AG04450 (cell line): ENCODE data around the gene CCDC127. TPM values are rescaled to one million over a fixed set of nuclear protein-coding genes. Genes with fewer than 3 reads are reported as not detected.

Experiments
- CTCF ChIA-PET: fragments of 300-600, 350-600 bp; formaldehyde crosslinking; extraction: SDS; loops from one replicate; lab custom pipeline; 2022; ENCODE audit warnings: antibody characterized with exemption, inconsistent platforms; lab: Charles Lee
- POLR2A ChIA-PET: fragments of 350-600 bp; formaldehyde crosslinking; extraction: SDS; loops from one replicate; lab custom pipeline; 2021; ENCODE audit warnings: antibody characterized with exemption, inconsistent platforms; lab: Yijun Ruan, JAX
- DNase-seq: peaks from one replicate; pipeline ENCODE4 v3.0.0-alpha.2; 2011; ENCODE audit warnings: low read depth, low spot score
- H3K27ac ChIP-seq: one replicate; pipeline ENCODE4 v1.5.1; 2012; ENCODE audit warnings: low read depth, low read length, control low read depth
- H3K27me3 ChIP-seq: one replicate; pipeline ENCODE4 v1.6.0; 2012; ENCODE audit warnings: low read length; ENCODE audit not compliant: control insufficient read depth, insufficient read depth
- H3K4me3 ChIP-seq: 2 replicates; pipeline ENCODE4 v1.5.1; 2011; ENCODE audit warnings: mild to moderate bottlenecking, low read depth, low read length, control low read depth
- H3K9me3 ChIP-seq: 2 replicates; pipeline ENCODE4 v1.5.1; 2012; ENCODE audit warnings: low read length; ENCODE audit not compliant: control insufficient read depth, insufficient read depth
- CTCF ChIP-seq: IDR thresholded peaks from 2 replicates; pipeline ENCODE4 v1.5.1; 2011; ENCODE audit warnings: low read depth, low read length, control low read depth, inconsistent platforms
- polyA plus RNA-seq: library from polyadenylated mRNA; depleted of rRNA; stranded (reverse); fragments of >200 nt; gene quantifications from 2 replicates; pipeline ENCODE4 v1.2.3, GENCODE V29; 2011

Gene CCDC127
- polyA plus RNA-seq, 1 experiment: 6.6 TPM

GRCh38 chr5:203246-203930, 14.6 kb downstream of the CCDC127 start:
- Histone ChIP-seq H3K4me3 (no peak overlapping the region), H3K27ac (no peak overlapping the region), H3K27me3 (no peaks in the 10 kb centered on the region), H3K9me3 (no peaks in the 10 kb centered on the region; the same call in 1 of the 2 replicates)
- no peak for DNase-seq
- ChIA-PET CTCF (interaction anchor here (0.7 kb wide), 1 partner anchor 15 kb away, joined by 3 read pairs; no protein-coding TSS in a partner anchor), POLR2A (interaction anchor here (0.6 kb wide), 1 partner anchor 34 kb away, joined by 8 read pairs; no protein-coding TSS in a partner anchor)
- no peak for TF ChIP-seq CTCF

GRCh38 chr5:201672-202071, 16.3 kb downstream of the CCDC127 start:
- no peak overlapping the region for H3K27ac ChIP-seq
- no peak for DNase-seq
- H3K9me3 ChIP-seq: no peaks in the 10 kb centered on the region; the same call in 1 of the 2 replicates
- ChIA-PET CTCF (interaction anchor here (0.5 to 1.5 kb wide), 2 partner anchors 13 to 17 kb away, joined by 3 to 4 read pairs; partner anchors contain the start of gene SDHA), POLR2A (no interaction called here)
- no peak overlapping the region for H3K4me3 ChIP-seq
- TF ChIP-seq CTCF: no peak
- no peaks in the 10 kb centered on the region for H3K27me3 ChIP-seq

- CTCF ChIA-PET: interaction anchor here (1.5 kb wide), 1 partner anchor 13 kb away, joined by 4 read pairs; no protein-coding TSS in a partner anchor
- Histone ChIP-seq H3K27me3 (no peaks in the 10 kb centered on the region), H3K27ac (no peak overlapping the region), H3K4me3 (no peak overlapping the region), H3K9me3 (no peaks in the 10 kb centered on the region; the same call in 1 of the 2 replicates)
- POLR2A ChIA-PET: no interaction called here
- DNase-seq: no peak
- TF ChIP-seq CTCF: no peak
Observed at GRCh38 chr5:200985-201384, 17.0 kb downstream of the CCDC127 start.

GRCh38 chr5:199950-200645, 17.9 kb downstream of the CCDC127 start:
- no peak for TF ChIP-seq CTCF
- Histone ChIP-seq H3K9me3 (no peaks in the 10 kb centered on the region; the same call in 1 of the 2 replicates), H3K4me3 (no peak overlapping the region), H3K27ac (no peak overlapping the region), H3K27me3 (peaks cover 1% of the 10 kb centered on the region)
- ChIA-PET CTCF (interaction anchor here (0.7 to 1.5 kb wide), 2 partner anchors 12 to 18 kb away, joined by 4 to 7 read pairs; partner anchors contain the start of gene SDHA), POLR2A (no interaction called here)
- no peak for DNase-seq
